ENCODE data around the gene SLC26A3. TPM values are rescaled to one million over a fixed set of nuclear protein-coding genes. Genes with fewer than 3 reads are reported as not detected.

Gene SLC26A3
- total and polyA plus RNA-seq, 8 donors: 0.04 TPM; not detected in 7

GRCh38 chr7:107828540-107828939, 25.5 kb upstream of the SLC26A3 start:
- ATAC-seq (no peak), DNase-seq (no peak)
- no peaks in the 10 kb centered on the region for H3K4me1 ChIP-seq
- intact Hi-C loops (cut with DNase I): no loop called here
- H3K27ac ChIP-seq: no peak overlapping the region
- H3K36me3 ChIP-seq: no peaks in the 10 kb centered on the region
- no peak overlapping the region for H3K4me3 ChIP-seq
- H3K9me3 ChIP-seq: peaks cover 0 to 5% of the 10 kb centered on the region in 2 donors
- TF ChIP-seq CTCF (IDR thresholded peaks at IDR 0.05): no peak
- H3K27me3 ChIP-seq: no peaks in the 10 kb centered on the region

DNA sequence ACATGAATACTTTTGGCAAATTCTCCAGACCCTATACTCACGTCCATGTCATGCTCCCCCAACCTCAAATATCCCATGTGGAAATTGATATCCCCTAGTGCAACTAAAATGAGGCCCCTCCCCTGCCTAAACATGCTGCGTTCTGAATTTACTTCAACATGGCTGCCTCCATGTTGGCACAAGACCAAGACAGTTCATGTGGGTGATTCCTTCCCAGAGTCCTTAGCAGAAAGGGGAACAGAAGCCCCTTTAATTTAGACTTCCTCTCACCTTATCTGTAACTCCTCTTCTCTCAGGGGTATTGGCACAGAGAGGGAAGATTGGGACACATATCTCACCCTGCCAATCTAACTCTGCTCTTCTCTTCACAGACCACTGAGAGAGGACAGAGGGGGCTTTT, 24.5 kb upstream of the SLC26A3 start:
- ATAC-seq: no peak

DNA sequence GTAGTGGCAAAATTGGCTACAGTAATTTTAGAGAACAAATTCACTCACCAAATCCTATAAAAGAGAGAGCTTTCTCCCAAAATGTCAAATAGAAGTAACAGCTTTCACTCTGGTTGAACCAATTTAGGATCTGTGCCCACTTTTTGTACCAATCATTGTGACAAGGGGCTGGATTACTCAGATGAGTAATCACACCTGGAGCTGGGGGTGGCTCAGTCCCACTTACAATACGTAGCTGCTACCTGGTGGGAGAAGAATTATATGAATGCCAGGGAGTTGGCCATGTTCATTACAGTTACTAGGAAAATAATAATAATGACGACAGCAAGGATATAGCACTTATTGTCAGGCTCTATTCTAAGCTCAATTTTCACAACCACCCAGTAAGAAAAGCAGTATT, 23.4 kb upstream of the SLC26A3 start:
- no peaks in the 10 kb centered on the region for H3K36me3 ChIP-seq
- intact Hi-C loops (cut with DNase I): no loop called here
- H3K4me1 ChIP-seq: no peaks in the 10 kb centered on the region
- DNase-seq: no peak
- no peak overlapping the region for H3K4me3 ChIP-seq
- peaks cover 0 to 5% of the 10 kb centered on the region in 2 donors for H3K9me3 ChIP-seq
- no peak overlapping the region for H3K27ac ChIP-seq
- H3K27me3 ChIP-seq: no peaks in the 10 kb centered on the region
- no peak for TF ChIP-seq CTCF (IDR thresholded peaks at IDR 0.05)
- no peak for ATAC-seq

More for the DNA sequence above, 24.5 kb upstream of the SLC26A3 start:
- no peak for DNase-seq
- no peak overlapping the region for H3K4me3 ChIP-seq
- no peaks in the 10 kb centered on the region for H3K27me3 ChIP-seq
- TF ChIP-seq CTCF (IDR thresholded peaks at IDR 0.05): no peak
- no peaks in the 10 kb centered on the region for H3K36me3 ChIP-seq
- H3K4me1 ChIP-seq: no peaks in the 10 kb centered on the region
- intact Hi-C loops (cut with DNase I): no loop called here
- peaks cover 0 to 5% of the 10 kb centered on the region in 2 donors for H3K9me3 ChIP-seq
- no peak overlapping the region for H3K27ac ChIP-seq

GRCh38 chr7:107824858-107825257, 21.8 kb upstream of the SLC26A3 start:
- intact Hi-C loops (cut with DNase I): no loop called here
- Histone ChIP-seq H3K36me3 (no peaks in the 10 kb centered on the region), H3K4me3 (no peak overlapping the region), H3K4me1 (no peaks in the 10 kb centered on the region), H3K27ac (no peak overlapping the region), H3K9me3 (peaks cover 0 to 5% of the 10 kb centered on the region in 2 donors), H3K27me3 (no peaks in the 10 kb centered on the region)
- no peak for TF ChIP-seq CTCF (IDR thresholded peaks at IDR 0.05)
- ATAC-seq (no peak), DNase-seq (no peak)

GRCh38 chr7:107818622-107819021, 15.6 kb upstream of the SLC26A3 start:
- no peak for TF ChIP-seq CTCF (IDR thresholded peaks at IDR 0.05)
- DNase-seq (no peak), ATAC-seq (no peak)
- intact Hi-C loops (cut with DNase I): no loop called here
- Histone ChIP-seq H3K36me3 (no peaks in the 10 kb centered on the region), H3K9me3 (no peaks in the 10 kb centered on the region), H3K4me1 (no peaks in the 10 kb centered on the region), H3K27ac (no peak overlapping the region), H3K4me3 (no peak overlapping the region), H3K27me3 (no peaks in the 10 kb centered on the region)

Data from left lung (tissue), 10 donors.